Hepatocyte (in vitro differentiated cells): ENCODE results near the gene ITPRID2. TPM values are rescaled to one million over a fixed set of nuclear protein-coding genes. Genes with fewer than 3 reads are reported as not detected.

ENCODE experiments used
- DNase-seq: peaks from one replicate; pipeline ENCODE4 v3.0.0-alpha.2; 2016; ENCODE audit warnings: low spot score
- H2AFZ ChIP-seq: fragments of 200-600 bp; sonication (generic); 2 replicates; pipeline ENCODE4 v1.6.0; 2016; ENCODE audit warnings: antibody characterized with exemption, mild to moderate bottlenecking
- H3K27ac ChIP-seq: fragments of 200-600 bp; sonication (generic); 2 replicates; pipeline ENCODE4 v1.5.1; 2016; ENCODE audit warnings: mild to moderate bottlenecking
- H3K27me3 ChIP-seq: fragments of 200-600 bp; sonication (generic); 2 replicates; pipeline ENCODE4 v1.6.1; 2016
- H3K36me3 ChIP-seq: fragments of 200-600 bp; sonication (generic); replicated peaks from 2 replicates; pipeline ENCODE4 v1.5.1; 2016; ENCODE audit warnings: low read depth; ENCODE audit not compliant: insufficient read depth
- H3K4me1 ChIP-seq: fragments of 200-600 bp; sonication (generic); 2 replicates; pipeline ENCODE4 v1.5.1; 2016; ENCODE audit warnings: mild to moderate bottlenecking, moderate library complexity; ENCODE audit not compliant: insufficient read depth
- H3K4me2 ChIP-seq: fragments of 200-600 bp; sonication (generic); 2 replicates; pipeline ENCODE4 v1.6.0; 2016
- H3K4me3 ChIP-seq: fragments of 200-600 bp; sonication (generic); 2 replicates; pipeline ENCODE4 v1.5.1; 2016; ENCODE audit warnings: mild to moderate bottlenecking
- H3K79me2 ChIP-seq: fragments of 200-600 bp; sonication (generic); 2 replicates; pipeline ENCODE4 v1.6.0; 2017; ENCODE audit warnings: mild to moderate bottlenecking
- H3K9me2 ChIP-seq: fragments of 200-600 bp; sonication (generic); replicated peaks from 2 replicates; pipeline ENCODE4 v1.6.0; 2017; ENCODE audit warnings: mild to moderate bottlenecking; ENCODE audit not compliant: insufficient read depth
- H3K9me3 ChIP-seq: fragments of 200-600 bp; sonication (generic); 2 replicates; pipeline ENCODE4 v1.5.1; 2016; ENCODE audit warnings: low read depth, mild to moderate bottlenecking
- H4K20me1 ChIP-seq: fragments of 200-600 bp; sonication (generic); 2 replicates; pipeline ENCODE4 v1.6.0; 2016; ENCODE audit warnings: mild to moderate bottlenecking; ENCODE audit not compliant: insufficient read depth, poor library complexity, severe bottlenecking
- EZH2 ChIP-seq: fragments of 200-600 bp; sonication (generic); IDR thresholded peaks from 2 replicates; pipeline ENCODE4 v1.6.1; 2016; ENCODE audit warnings: antibody characterized with exemption, mild to moderate bottlenecking, borderline replicate concordance
- EZH2phosphoT487 ChIP-seq: fragments of 200-600 bp; sonication (generic); IDR thresholded peaks from one replicate; pipeline ENCODE4 v1.6.1; 2018; ENCODE audit warnings: antibody characterized with exemption, mild to moderate bottlenecking, low read depth, moderate library complexity; ENCODE audit not compliant: unreplicated experiment, severe bottlenecking
- WGBS: methylation state at CpG from one replicate; pipeline ENCODE4 v1.1.6; 2016; ENCODE audit warnings: low lambda C conversion rate; ENCODE audit errors: missing lambda C conversion rate; 5-methylcytosine and 5-hydroxymethylcytosine counted together
- polyA plus RNA-seq: library from polyadenylated mRNA; unstranded; fragments of >200 nt; fragmentation: Nextera tagmentation; extraction: Ambion mirVana; gene quantifications from 2 replicates; pipeline ENCODE4 v1.2.1, GENCODE V29; 2016
- total RNA-seq: library from RNA; depleted of rRNA; stranded (reverse); fragments of >200 nt; gene quantifications from 2 replicates; pipeline ENCODE4 v1.2.3, GENCODE V29; 2014
- TF ChIP-seq, protein P1 (sequence below): fragments of 200-600 bp; sonication (generic); IDR thresholded peaks from 2 replicates; pipeline ENCODE4 v1.5.1; 2016; ENCODE audit warnings: antibody characterized with exemption, mild to moderate bottlenecking; ENCODE audit not compliant: poor library complexity

ITPRID2 gene
- total and polyA plus RNA-seq, 2 experiments from 2014 or later, result 52.5 to 183 TPM

DNA sequence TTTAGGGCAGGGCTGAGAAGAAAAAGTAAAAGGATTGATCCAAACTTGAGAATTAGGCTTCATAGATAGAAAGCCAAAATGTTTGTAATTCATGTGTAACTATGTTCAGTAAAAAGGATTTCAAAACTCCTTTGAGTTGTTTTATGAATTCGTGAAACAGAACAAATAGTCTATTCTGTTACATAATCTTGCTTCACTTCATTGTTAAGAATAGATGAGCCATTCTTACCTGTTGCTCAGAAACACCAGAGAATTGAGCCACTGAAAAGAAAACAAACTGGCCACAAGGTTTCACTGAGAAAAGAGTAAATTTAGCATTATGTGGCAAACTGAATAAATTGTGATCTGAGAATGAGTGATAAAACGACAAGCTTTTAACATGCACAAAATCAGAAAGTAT is 4.5 kb upstream of the ITPRID2 start:
- TF ChIP-seq, protein P1, sequence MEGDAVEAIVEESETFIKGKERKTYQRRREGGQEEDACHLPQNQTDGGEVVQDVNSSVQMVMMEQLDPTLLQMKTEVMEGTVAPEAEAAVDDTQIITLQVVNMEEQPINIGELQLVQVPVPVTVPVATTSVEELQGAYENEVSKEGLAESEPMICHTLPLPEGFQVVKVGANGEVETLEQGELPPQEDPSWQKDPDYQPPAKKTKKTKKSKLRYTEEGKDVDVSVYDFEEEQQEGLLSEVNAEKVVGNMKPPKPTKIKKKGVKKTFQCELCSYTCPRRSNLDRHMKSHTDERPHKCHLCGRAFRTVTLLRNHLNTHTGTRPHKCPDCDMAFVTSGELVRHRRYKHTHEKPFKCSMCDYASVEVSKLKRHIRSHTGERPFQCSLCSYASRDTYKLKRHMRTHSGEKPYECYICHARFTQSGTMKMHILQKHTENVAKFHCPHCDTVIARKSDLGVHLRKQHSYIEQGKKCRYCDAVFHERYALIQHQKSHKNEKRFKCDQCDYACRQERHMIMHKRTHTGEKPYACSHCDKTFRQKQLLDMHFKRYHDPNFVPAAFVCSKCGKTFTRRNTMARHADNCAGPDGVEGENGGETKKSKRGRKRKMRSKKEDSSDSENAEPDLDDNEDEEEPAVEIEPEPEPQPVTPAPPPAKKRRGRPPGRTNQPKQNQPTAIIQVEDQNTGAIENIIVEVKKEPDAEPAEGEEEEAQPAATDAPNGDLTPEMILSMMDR, result no peak
- H4K20me1 ChIP-seq, result no peaks in the 10 kb centered on the region
- H3K4me1 ChIP-seq, result peaks cover 6% of the 10 kb centered on the region
- no peak overlapping the region for H3K27ac ChIP-seq
- H3K4me3 ChIP-seq, result no peak overlapping the region
- no peak overlapping the region for H2AFZ ChIP-seq
- no peaks in the 10 kb centered on the region for H3K9me2 ChIP-seq
- H3K9me3 ChIP-seq, result no peaks in the 10 kb centered on the region
- no peaks in the 10 kb centered on the region for H3K27me3 ChIP-seq
- no peak overlapping the region for H3K4me2 ChIP-seq
- DNase-seq, result no peak
- no peaks in the 10 kb centered on the region for H3K36me3 ChIP-seq
- 65% methylated on average over 2 of the region's 2 CpGs for WGBS
- no peaks in the 10 kb centered on the region for H3K79me2 ChIP-seq

DNA sequence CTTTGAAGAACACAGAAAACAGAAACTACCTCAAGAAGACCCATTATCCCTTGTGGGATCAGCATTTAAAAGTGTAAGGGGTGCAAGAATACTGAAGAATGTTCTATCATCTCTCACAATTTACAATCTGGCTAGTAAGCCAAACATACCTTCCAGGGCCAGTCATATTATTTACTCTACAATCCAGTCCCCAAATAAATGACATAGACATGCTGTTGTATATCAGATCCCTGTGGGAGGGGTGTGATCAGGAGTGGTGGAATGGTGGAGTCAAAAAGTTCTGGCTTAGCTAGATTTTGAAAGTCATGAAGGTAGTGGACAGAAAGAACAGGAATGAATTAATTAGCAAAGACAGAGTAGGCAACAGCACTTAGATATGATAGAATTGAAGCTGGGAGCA is 1.8 kb upstream of the ITPRID2 start:
- H3K4me3 ChIP-seq, result no peak overlapping the region
- no peaks in the 10 kb centered on the region for H4K20me1 ChIP-seq
- no peak overlapping the region for H2AFZ ChIP-seq
- no peaks in the 10 kb centered on the region for H3K9me2 ChIP-seq
- no peak overlapping the region for H3K4me2 ChIP-seq
- DNase-seq, result no peak
- no peaks in the 10 kb centered on the region for H3K36me3 ChIP-seq
- H3K27me3 ChIP-seq, result no peaks in the 10 kb centered on the region
- peaks cover 27% of the 10 kb centered on the region for H3K79me2 ChIP-seq
- TF ChIP-seq EZH2phosphoT487 (no peak), EZH2 (no peak)
- TF ChIP-seq, protein P1, result no peak
- H3K27ac ChIP-seq, result no peak overlapping the region
- peaks cover 15% of the 10 kb centered on the region for H3K4me1 ChIP-seq
- H3K9me3 ChIP-seq, result no peaks in the 10 kb centered on the region

DNA sequence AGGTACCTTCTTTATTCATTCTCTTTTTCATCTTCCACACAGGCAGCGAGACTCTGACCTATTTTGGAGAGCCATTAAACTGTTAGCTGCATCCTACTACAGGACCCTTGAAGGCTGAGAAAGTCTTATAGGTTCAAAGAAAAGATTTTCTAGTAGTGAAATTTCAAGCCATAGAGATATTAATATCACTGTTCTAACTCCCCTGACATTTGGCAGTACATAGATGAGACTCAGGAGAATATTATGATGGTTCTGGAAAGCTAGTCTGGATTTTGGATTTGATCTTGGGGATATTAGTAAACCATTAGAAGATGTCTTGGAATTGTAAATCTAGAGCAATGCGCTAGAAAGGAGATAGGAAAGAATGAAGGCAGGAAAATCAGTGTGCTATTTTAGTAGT is 1.3 kb upstream of the ITPRID2 start:
- Histone ChIP-seq H3K27me3 (no peaks in the 10 kb centered on the region), H3K4me1 (peaks cover 19% of the 10 kb centered on the region), H3K9me3 (no peaks in the 10 kb centered on the region), H3K4me2 (no peak overlapping the region), H3K4me3 (no peak overlapping the region), H3K36me3 (no peaks in the 10 kb centered on the region), H3K9me2 (no peaks in the 10 kb centered on the region), H3K79me2 (peaks cover 32% of the 10 kb centered on the region), H4K20me1 (no peaks in the 10 kb centered on the region), H2AFZ (no peak overlapping the region), H3K27ac (no peak overlapping the region)
- DNase-seq, result no peak
- TF ChIP-seq, protein P1, result no peak
- TF ChIP-seq EZH2 (no peak), EZH2phosphoT487 (no peak)
- WGBS, result 93% methylated on average over 2 of the region's 2 CpGs
